Smooth muscle cell (in vitro differentiated cells): ENCODE results near the gene SPINDOC. TPM values are rescaled to one million over a fixed set of nuclear protein-coding genes. Genes with fewer than 3 reads are reported as not detected.

ENCODE experiments used
- DNase-seq: peaks from one replicate; lab custom pipeline; 2025; ENCODE audit not compliant: unreplicated experiment; lab: John Stamatoyannopoulos, UW
- H2AFZ ChIP-seq: fragments of 200-600 bp; sonication (generic); 2 replicates; pipeline ENCODE4 v1.6.0; 2016; ENCODE audit warnings: antibody characterized with exemption, low read depth, mild to moderate bottlenecking
- H3F3A ChIP-seq: fragments of 200-600 bp; sonication (generic); 2 replicates; pipeline ENCODE4 v1.6.0; 2017; ENCODE audit warnings: antibody characterized with exemption, low read depth
- H3K27ac ChIP-seq: fragments of 200-600 bp; sonication (generic); 2 replicates; pipeline ENCODE4 v1.5.1; 2016; ENCODE audit warnings: low read depth, mild to moderate bottlenecking
- H3K27me3 ChIP-seq: fragments of 200-600 bp; sonication (generic); 2 replicates; pipeline ENCODE4 v1.6.1; 2016; ENCODE audit warnings: low read depth, mild to moderate bottlenecking
- H3K36me3 ChIP-seq: fragments of 200-600 bp; sonication (generic); 2 replicates; pipeline ENCODE4 v1.5.1; 2016; ENCODE audit warnings: low read depth
- H3K4me1 ChIP-seq: fragments of 200-600 bp; sonication (generic); 2 replicates; pipeline ENCODE4 v1.5.1; 2016; ENCODE audit warnings: low read depth
- H3K4me2 ChIP-seq: fragments of 200-600 bp; sonication (generic); 2 replicates; pipeline ENCODE4 v1.6.0; 2016; ENCODE audit warnings: mild to moderate bottlenecking
- H3K4me3 ChIP-seq: fragments of 200-600 bp; sonication (generic); 2 replicates; pipeline ENCODE4 v1.5.1; 2016; ENCODE audit warnings: mild to moderate bottlenecking
- H3K79me2 ChIP-seq: fragments of 200-600 bp; sonication (generic); 2 replicates; pipeline ENCODE4 v1.6.0; 2016; ENCODE audit warnings: low read depth, mild to moderate bottlenecking
- H3K9ac ChIP-seq: fragments of 200-600 bp; sonication (generic); 2 replicates; pipeline ENCODE4 v1.6.0; 2016; ENCODE audit warnings: low read depth
- H3K9me3 ChIP-seq: fragments of 200-600 bp; sonication (generic); replicated peaks from 2 replicates; pipeline ENCODE4 v1.5.1; 2016; ENCODE audit warnings: low read depth
- H4K20me1 ChIP-seq: fragments of 200-600 bp; sonication (generic); 2 replicates; pipeline ENCODE4 v1.6.0; 2016; ENCODE audit warnings: low read depth
- WGBS: methylation state at CpG from one replicate; pipeline ENCODE4 v1.1.7; 2016; ENCODE audit warnings: low lambda C conversion rate; 5-methylcytosine and 5-hydroxymethylcytosine counted together
- polyA plus RNA-seq: library from polyadenylated mRNA; unstranded; fragments of >200 nt; fragmentation: Nextera tagmentation; extraction: Ambion mirVana; gene quantifications from 2 replicates; pipeline ENCODE4 v1.2.1, GENCODE V29; 2016
- total RNA-seq: library from RNA; depleted of rRNA; stranded (reverse); fragments of >200 nt; gene quantifications from 2 replicates; pipeline ENCODE4 v1.2.3, GENCODE V29; 2014
- TF ChIP-seq, protein P1 (sequence below): fragments of 200-600 bp; sonication (generic); IDR thresholded peaks from 2 replicates; pipeline ENCODE4 v1.5.1; 2017; ENCODE audit warnings: borderline replicate concordance, mild to moderate bottlenecking, antibody characterized with exemption; ENCODE audit not compliant: insufficient read depth, poor library complexity, severe bottlenecking

Gene SPINDOC
- total and polyA plus RNA-seq, 2 experiments from 2014 or later = 13.6 to 13.7 TPM

DNA sequence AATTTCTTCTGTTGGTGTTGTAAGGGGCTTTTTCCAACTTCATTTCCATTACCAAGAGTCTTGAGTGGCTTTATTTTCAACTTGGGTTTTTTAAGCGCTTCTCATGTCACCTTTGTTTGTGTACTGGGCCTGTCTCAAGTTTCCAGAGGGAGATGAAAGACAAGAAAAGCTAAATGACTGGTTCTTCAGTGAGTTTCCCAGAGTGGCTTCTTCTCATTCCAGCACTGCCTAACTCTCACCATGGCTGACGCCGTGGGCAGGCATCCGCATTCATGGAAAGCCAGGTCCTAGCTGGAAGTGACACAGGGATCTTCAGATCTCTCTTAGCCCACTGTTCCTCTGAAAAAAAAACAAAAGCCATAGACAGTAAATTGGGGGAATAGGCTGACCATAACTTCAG is 54.3 kb downstream of the SPINDOC start:
- H3K4me1 ChIP-seq = peaks cover 4% of the 10 kb centered on the region
- no peaks in the 10 kb centered on the region for H3K9me3 ChIP-seq
- no peak for DNase-seq
- no peak overlapping the region for H3K9ac ChIP-seq
- WGBS = 92% methylated on average over 4 of the region's 4 CpGs
- TF ChIP-seq, protein P1, sequence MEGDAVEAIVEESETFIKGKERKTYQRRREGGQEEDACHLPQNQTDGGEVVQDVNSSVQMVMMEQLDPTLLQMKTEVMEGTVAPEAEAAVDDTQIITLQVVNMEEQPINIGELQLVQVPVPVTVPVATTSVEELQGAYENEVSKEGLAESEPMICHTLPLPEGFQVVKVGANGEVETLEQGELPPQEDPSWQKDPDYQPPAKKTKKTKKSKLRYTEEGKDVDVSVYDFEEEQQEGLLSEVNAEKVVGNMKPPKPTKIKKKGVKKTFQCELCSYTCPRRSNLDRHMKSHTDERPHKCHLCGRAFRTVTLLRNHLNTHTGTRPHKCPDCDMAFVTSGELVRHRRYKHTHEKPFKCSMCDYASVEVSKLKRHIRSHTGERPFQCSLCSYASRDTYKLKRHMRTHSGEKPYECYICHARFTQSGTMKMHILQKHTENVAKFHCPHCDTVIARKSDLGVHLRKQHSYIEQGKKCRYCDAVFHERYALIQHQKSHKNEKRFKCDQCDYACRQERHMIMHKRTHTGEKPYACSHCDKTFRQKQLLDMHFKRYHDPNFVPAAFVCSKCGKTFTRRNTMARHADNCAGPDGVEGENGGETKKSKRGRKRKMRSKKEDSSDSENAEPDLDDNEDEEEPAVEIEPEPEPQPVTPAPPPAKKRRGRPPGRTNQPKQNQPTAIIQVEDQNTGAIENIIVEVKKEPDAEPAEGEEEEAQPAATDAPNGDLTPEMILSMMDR = no peak
- peaks cover 19% of the 10 kb centered on the region for H3F3A ChIP-seq
- H3K27ac ChIP-seq = no peak overlapping the region
- H3K4me3 ChIP-seq = no peak overlapping the region
- H2AFZ ChIP-seq = no peak overlapping the region
- peaks cover 74% of the 10 kb centered on the region for H3K79me2 ChIP-seq
- H4K20me1 ChIP-seq = peaks cover 98% of the 10 kb centered on the region
- H3K4me2 ChIP-seq = no peak overlapping the region
- no peaks in the 10 kb centered on the region for H3K27me3 ChIP-seq
- H3K36me3 ChIP-seq = no peaks in the 10 kb centered on the region

DNA sequence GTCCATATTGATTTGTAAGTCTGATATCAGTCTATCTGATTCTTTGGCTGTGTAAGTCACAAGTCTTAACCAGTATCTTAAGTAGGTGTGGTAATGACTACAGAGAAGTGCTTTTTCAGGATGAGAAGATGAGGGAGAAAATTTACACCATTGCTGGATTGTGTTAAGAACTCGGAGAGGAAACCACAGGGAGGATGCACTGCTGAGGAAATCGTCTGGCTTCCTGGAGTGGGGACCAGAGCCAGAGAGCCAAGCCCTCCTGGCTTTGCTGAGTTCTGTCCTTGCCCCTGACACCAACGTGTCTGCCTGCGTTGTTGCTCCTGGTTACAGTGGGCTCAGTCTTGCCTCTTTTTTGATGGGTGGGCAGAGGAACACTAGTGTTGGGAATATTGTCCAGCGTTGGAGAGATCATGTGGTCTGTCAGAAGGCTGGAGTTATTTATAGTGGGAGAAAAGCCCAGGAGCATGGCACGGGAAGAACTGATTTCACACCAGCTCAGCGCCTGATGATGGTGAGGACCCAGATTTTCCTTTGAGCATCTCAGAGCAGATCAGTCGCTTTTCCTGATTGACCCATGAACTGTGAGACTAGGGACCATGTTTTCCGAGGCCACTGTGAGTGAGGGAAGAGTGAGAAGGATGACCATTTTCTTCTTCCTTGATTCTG is 55.3 kb downstream of the SPINDOC start:
- Histone ChIP-seq H2AFZ (no peak overlapping the region), H4K20me1 (peaks cover 99% of the 10 kb centered on the region), H3K9me3 (no peaks in the 10 kb centered on the region), H3K36me3 (no peaks in the 10 kb centered on the region), H3K27ac (no peak overlapping the region), H3K27me3 (no peaks in the 10 kb centered on the region), H3K4me2 (no peak overlapping the region), H3K4me3 (no peak overlapping the region), H3F3A (peaks cover 19% of the 10 kb centered on the region), H3K9ac (no peak overlapping the region), H3K4me1 (peaks cover 5% of the 10 kb centered on the region), H3K79me2 (peaks cover 80% of the 10 kb centered on the region)
- no peak for DNase-seq
- 55% methylated on average over 9 of the region's 9 CpGs for WGBS
- TF ChIP-seq, protein P1 = no peak

DNA sequence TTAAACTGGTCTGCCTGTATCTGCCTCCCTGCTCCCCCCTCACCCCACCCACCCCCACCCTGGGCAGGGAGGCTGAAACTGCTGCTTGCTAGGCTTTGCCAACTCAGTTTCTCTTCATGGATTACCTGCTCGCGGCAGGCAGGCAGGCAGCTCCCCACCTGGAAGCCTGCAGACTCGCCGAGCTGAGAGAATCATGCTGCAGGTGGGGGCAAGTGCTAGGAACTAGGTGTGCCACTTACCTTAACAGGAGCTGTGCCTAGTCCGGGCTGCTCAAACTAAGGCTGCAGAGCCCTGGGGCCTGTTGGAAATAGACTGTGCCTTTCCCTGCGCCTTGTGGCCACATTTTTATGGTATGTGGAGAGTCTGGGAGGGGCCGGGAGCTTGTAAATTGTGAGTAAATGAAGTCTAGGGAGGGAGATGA is 55.9 kb downstream of the SPINDOC start:
- no peak overlapping the region for H3K4me3 ChIP-seq
- DNase-seq = no peak
- peaks cover 99% of the 10 kb centered on the region for H4K20me1 ChIP-seq
- H3K4me2 ChIP-seq = no peak overlapping the region
- TF ChIP-seq, protein P1 = no peak
- H3K27me3 ChIP-seq = no peaks in the 10 kb centered on the region
- H3K36me3 ChIP-seq = no peaks in the 10 kb centered on the region
- no peaks in the 10 kb centered on the region for H3K9me3 ChIP-seq
- H2AFZ ChIP-seq = no peak overlapping the region
- H3K27ac ChIP-seq = no peak overlapping the region
- H3K79me2 ChIP-seq = peaks cover 80% of the 10 kb centered on the region
- peaks cover 19% of the 10 kb centered on the region for H3F3A ChIP-seq
- H3K4me1 ChIP-seq = peaks cover 5% of the 10 kb centered on the region
- 69% methylated on average over 7 of the region's 7 CpGs for WGBS
- no peak overlapping the region for H3K9ac ChIP-seq

DNA sequence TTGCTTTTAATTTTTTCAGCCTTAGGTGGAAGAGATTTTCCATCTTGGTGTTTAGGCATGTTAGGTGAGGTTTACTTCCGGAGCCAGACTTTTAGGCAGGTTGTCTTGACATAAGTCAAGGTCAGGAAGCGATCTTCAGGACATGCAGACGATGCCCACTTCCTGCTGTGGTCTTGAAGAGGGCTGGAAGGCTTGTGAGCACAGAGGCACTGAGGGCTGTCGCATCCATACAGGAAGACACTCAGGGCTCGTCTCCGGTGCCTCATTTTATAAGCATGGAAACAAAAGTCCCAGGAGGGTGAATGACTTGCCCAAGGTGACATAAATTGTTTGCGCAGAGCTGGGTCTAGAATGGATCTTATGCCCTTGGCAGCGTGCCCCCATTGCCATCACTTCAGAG is 56.4 kb downstream of the SPINDOC start:
- no peaks in the 10 kb centered on the region for H3K9me3 ChIP-seq
- H3K4me1 ChIP-seq = peaks cover 5% of the 10 kb centered on the region
- no peak overlapping the region for H3K9ac ChIP-seq
- TF ChIP-seq, protein P1 = no peak
- peaks cover 80% of the 10 kb centered on the region for H3K79me2 ChIP-seq
- no peak overlapping the region for H3K27ac ChIP-seq
- no peak for DNase-seq
- H3K4me3 ChIP-seq = no peak overlapping the region
- H4K20me1 ChIP-seq = peaks cover 99% of the 10 kb centered on the region
- H3K36me3 ChIP-seq = no peaks in the 10 kb centered on the region
- H3F3A ChIP-seq = peaks cover 19% of the 10 kb centered on the region
- no peaks in the 10 kb centered on the region for H3K27me3 ChIP-seq
- WGBS = 94% methylated on average over 8 of the region's 8 CpGs
- no peak overlapping the region for H3K4me2 ChIP-seq
- no peak overlapping the region for H2AFZ ChIP-seq
